Measurements from ENCODE around the gene GPR179.
A peak's percentile ranks its signal among the peaks of the same experiment; 100 is the strongest.

The GPR179 gene

DNA sequence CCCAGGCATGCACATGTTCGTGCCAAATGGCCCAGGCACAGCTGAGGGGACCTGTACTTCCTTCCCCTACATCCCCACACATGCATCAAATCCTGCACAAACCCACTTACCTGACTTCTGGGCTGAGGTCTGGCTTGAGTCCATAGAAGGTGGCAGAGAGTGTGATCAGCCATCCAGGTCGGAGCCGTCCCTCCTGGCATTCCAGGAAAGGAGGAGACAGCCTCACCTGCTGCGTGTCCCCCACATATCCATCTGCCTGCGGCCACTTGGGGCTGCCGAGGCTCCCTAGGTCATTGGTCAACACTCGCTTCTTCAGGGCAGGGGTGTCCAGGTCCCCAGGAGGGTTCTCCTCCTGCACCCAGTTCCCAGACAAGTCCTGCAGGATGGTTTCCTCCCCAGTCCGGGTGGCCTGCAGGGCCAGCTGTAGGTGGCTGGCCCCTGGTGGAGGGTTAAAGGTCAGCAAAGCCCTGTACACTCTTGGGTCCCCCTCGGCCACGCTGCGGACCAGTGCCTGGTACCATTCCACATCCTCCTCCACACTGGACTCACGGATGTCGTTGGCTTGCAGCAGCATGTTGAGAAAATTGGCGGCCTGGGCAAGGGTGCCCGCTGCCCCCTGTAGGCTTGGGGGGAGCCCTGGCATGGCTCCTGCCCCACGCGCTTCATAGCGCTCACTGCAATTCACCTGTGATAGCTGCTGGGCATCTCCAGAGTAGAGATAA lies 709 bp downstream of the GPR179 start:
- DNase-seq (ENCODE audit: low read depth in 4 of 4, low spot score in 1 of 4): no peak

DNA sequence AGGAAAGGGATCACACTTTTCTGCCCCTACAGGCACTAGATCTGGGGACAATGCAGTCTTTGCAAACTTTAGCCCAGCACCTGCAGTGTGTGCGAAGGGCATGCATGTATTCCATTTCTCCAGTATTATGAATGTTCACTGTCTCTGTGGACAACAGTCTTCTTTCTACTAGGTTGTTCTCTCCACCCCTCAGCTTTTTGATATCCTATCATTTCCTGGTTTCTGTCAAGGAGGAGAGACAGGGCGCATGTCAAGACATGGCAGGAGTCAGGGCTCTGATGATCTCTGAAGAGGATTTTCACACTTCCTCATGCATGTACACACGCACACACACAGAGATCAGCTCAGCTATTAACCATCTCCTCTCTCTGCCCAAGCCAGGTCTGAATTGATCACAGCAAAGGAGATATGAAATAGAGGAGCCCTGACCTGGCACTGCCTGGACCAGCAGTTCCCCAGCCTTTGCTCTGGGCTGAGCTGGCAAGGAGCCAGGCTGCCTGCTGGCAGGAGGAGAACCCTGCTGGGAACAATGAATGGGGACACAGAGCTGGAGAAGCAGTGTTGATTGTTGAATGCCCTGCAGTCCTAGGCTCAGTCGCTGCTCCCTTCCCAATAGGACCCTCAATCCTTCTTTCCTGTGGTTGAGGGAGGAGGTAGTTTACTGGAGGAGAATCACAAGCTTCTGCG lies 2.6 kb downstream of the GPR179 start:
- no peak for DNase-seq (ENCODE audit: low read depth in 4 of 4, low spot score in 1 of 4)

DNA sequence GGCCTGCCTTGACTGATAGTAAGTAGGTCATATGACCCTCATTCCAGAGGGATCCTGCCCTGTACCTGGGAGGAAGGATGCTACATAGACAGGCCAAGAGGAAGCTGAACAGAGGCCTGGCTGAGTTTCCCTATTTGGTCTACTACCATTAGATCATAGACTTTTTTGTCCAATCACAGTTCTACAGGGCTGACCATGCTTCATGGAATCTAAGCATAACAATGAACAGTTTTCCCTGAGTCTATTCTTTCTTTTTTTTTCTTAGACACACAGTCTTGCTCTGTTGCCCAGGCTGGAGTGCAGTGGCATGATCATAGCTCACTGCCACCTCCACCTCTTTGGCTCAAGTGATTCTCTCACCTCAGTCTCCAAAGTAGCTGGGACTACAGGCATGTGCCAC lies 3.9 kb downstream of the GPR179 start:
- no peak for DNase-seq (ENCODE audit: low read depth in 4 of 4, low spot score in 1 of 4)

DNA sequence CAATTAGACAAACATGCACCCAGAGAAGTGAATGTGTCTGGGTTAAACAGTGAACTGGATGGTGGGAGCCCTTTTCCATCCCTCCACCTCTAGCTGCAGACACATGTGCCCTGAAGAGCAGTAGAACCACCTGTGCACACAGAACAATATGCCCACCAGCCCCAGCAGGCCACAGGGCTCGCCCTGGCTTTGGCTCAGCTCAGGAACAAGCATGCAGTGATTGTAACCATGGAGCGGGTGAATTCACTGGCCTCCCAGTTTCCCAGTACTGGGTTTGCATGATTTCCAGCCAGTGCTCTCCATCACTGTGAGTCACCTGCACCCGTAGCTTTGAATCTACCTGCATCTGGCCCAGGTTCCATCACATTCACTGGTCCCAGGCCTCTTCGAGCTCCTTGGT lies 5.2 kb downstream of the GPR179 start:
- no peak for DNase-seq (ENCODE audit: low read depth in 4 of 4, low spot score in 1 of 4)

DNA sequence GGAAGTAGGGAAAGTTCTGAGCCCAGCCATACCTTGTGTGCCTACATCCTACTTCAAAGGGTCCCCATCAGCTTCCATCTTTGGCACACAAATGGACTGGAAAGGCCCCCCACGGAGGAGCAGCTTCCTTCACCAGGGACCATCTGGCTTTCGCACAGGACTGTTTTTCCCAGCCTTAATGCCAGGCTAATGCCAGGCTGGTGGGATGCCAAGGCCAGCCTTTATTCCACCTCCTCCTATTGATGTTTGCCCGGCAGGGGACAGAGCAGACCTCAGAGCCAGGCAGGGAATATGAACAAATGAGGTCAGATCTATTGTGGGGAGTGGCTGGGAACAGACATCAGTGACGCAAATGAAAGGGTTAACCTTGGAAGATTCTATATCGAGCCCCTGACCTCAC lies 5.7 kb downstream of the GPR179 start:
- no peak for DNase-seq (ENCODE audit: low read depth in 4 of 4, low spot score in 1 of 4)

DNA sequence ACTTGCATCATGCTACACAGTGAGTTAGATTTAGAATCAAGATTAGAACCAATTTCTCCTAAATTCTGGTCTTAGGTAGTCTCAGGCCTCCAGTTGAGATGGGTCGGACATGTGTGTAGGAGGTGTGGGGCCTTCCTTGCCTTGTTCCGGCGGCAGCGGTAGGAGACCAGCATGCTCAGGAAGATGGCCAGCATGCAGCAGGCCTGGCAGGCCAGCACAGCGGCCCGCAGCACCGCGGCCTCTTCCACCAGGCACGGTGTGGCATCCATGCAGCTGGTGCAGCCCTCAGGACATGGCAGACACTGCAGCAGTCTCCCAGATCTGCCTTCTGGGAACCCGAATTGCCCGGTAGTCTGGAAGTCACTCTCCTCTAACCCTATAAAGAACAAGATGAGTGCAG lies 6.9 kb downstream of the GPR179 start:
- DNase-seq (ENCODE audit: low read depth in 4 of 4, low spot score in 1 of 4): no peak

DNA sequence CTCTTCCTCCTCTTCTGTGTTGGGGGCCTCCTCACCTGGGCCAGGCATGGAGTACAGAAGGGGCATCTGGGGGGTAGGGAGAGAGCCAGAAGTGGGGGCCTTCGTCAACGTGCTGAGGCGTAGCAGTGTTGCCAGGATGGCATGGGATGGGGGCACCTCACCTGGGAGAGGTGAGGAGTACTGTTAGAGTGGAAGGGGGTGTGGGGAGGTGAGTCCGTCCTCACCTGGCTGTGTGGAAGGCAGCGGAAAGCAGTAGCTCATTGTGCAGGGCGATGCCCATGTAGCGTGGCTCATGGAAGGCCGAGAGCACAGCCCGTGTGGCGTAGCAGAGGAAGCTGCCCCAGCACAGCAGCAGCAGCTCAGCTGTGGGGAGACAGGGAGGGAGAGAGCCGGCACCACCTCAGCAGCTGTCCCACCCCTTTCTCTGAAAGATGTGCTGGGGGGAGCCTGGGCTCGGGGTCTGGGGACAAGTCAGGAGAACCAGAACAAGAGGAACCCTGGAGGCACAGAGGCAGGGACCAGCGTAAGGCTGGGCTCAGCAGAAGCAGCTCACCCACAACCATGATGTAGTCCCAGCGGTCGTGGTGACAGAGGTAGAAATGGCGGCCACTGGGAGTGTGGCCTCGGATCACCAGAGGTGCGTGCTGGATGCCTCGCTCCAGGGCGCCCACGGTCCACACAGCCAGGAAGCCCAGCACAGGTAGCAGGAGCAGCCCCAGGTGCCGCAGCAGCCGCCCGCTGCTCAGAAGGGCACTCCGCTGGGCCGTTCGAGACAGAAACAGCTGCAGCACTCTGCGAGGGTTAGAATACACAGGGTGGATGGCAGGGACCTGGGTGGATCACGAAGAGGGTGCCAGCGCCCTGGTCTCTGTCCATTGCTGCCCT lies 9.0 kb downstream of the GPR179 start:
- DNase-seq (ENCODE audit: low read depth in 4 of 4, low spot score in 1 of 4): no peak

DNA sequence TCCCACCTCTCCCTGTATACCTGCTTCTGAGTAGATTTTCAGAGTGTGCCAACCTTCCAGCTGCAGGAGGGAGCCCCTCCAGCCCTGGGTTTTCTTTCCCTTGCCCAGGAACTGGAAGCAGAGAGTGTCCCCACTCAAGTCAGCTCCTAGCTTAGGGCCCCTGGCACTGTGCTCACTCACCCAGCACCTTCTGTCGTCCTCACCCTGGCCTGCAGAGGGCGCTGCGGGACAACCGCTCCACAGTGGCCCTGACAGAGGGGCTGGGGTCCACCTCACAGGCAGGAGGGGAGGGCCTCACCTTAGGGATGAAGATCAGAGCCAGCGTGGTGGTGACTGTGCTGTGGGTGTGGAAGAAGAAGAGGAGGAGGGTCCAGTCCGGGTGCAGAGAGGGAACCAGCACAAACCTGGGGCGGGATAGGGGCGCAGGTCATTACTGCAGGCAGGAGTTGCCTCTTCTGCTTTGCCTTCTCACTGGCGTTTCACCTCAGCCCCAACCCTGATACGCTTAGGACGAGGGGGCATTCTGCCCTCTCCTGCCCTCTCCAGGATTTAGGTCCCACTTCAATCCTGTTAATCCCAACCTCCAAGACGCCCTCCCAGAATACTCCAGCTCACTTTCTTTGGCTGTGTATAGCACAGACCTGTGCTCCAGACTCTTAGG lies 10.0 kb downstream of the GPR179 start:
- peak in 1 of 4 experiments; percentile 9 for DNase-seq (ENCODE audit: low read depth in 4 of 4, low spot score in 1 of 4)

DNA sequence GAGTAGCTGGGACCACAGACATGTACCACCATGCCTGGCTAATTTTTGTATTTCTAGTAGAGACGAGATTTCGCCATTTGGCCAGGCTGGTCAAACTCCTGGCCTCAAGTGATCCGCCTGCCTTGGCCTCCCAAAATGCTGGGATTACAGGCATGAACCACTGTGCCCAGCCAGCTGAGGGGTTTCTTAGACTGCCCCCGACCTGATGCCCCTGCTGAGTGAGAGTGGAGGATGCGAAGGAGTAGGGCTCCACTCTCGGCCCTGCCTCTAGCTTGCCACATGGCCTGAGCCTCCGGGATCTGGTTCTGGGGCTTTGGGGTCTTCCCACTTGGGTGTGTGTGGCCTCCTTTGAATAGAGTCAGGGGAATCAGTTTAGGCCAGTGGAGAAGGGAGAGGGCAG lies 11.0 kb downstream of the GPR179 start:
- DNase-seq (ENCODE audit: low read depth in 4 of 4, low spot score in 1 of 4): no peak

DNA sequence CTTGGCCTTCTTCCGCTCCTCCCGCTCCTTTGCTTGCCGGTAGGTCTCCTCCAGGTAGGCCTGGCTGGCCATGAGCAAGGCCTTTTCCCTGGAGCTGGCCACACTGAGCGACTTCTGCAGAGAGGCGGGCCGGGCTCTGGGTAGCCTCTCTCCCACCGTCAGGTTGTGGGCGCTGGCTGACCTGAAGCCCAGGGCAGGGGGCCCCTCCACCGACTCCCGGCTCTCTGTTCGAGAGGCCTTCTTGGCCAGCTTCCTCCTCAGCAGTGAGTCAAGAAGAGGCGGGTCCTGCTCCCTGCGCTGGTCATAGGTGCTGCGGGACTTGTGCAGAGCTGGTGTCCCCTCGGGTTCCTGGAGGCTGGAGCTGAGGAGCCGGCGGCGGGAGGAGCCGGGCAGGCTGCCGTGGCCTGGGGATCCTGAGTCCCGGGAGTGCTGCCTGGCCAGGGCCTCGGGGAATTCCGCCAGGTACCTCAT lies 12.8 kb downstream of the GPR179 start:
- DNase-seq (ENCODE audit: low read depth in 4 of 4, low spot score in 1 of 4): no peak

DNA sequence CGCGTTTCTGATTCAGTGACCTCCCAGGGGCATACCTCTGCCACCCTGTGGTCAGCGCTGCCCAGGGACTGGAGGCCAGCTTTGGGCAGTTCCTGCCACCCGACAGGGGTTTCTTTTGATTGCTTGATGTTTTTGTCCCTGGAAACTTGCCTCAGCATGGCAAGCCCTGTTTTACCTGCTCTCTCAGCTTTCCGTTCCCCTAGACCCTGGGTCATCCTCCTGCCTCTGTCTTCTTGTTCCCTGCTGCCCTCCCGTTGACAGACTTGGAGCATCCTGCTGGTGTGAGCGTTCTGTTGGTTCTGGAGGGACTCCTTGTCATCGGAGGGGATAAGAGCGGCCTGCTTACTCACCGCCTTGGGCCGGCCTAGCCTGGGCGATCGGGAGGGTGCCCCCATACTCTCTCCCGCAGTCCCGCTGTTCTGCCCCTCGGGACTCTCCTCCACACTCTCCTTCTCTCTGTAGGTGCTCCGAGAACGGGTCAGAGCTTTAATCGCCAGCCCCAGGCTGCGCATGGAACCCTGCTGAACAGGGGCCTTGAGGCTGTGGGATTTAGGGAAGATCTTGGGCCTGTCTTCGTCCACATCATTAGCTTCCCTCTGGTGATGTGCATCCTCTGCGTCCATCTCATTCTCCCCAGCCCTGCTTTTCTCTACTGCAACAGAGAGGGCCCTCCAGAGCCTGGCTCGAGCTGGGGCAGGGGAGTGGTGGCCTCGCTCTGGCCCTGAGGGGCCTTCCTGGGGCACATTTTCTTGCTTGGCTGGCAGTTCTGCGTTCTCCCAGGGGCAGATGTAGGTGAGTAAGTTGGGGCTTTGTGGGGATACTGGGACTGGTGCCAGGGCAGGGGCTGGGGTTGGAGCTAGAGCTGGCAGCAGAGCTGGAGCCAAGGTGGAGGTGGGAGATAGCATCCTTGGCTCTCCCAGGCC lies 13.7 kb downstream of the GPR179 start:
- no peak for DNase-seq (ENCODE audit: low read depth in 4 of 4, low spot score in 1 of 4)

DNA sequence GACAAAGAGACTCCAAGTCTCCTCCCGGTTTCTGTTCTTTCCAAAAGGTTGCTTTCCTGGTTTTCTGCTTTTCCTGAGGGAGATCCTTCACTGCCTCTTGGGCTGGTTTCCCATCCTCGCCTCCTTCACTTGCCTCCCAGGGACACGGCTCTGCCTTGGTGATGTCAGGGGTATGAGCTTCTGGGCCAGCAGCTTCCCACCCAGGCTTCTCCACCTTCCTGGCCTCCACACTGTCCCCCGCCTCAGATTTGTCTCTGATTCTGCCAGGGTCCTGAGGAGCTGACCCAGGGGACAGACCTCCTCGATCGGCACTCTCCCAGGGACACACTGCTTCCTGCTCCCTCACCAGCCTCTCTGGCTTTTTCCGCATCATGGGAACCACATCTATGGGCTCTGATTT lies 14.5 kb downstream of the GPR179 start:
- DNase-seq (ENCODE audit: low read depth in 4 of 4, low spot score in 1 of 4): no peak

DNA sequence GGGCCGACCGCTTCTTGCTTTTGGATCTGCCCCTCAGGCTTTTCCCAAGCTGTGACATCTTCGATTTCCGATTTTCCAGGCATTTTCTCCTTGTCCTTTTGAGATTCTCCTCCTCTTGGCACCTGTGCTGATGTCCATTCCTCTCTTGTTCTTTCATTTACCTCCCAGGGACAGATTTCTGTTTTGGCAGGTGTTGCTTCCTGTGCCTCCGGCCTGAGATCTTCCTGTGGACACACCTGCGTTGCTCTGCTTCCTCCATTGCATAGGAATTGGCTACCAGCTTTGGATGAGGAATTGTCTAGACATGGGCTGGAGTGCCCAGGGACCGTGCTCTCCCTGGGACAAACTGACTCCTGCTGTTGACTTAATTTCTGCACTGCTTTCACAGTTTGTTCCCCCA lies 15.1 kb downstream of the GPR179 start:
- DNase-seq (ENCODE audit: low read depth in 4 of 4, low spot score in 1 of 4): no peak

DNA sequence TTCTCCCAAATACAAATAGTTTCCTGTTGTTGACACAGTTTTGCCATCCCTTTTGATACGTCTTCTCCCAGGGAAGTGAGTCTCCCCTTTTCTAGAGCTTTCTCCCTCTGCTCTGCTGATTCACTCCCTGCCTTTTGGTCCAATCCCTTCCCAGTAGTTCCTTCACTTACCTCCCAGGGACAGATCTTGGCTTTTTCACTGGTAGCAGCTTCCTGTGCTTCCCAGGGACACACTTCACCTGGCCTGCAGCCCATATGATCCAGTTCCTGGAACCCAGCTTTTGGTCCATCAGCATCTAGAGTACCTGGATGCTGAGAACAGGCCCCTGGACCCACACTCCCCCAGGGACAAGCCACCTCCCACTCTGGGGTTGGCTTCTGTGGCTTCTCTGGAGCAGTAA lies 15.8 kb downstream of the GPR179 start:
- DNase-seq (ENCODE audit: low read depth in 4 of 4, low spot score in 1 of 4): no peak

DNA sequence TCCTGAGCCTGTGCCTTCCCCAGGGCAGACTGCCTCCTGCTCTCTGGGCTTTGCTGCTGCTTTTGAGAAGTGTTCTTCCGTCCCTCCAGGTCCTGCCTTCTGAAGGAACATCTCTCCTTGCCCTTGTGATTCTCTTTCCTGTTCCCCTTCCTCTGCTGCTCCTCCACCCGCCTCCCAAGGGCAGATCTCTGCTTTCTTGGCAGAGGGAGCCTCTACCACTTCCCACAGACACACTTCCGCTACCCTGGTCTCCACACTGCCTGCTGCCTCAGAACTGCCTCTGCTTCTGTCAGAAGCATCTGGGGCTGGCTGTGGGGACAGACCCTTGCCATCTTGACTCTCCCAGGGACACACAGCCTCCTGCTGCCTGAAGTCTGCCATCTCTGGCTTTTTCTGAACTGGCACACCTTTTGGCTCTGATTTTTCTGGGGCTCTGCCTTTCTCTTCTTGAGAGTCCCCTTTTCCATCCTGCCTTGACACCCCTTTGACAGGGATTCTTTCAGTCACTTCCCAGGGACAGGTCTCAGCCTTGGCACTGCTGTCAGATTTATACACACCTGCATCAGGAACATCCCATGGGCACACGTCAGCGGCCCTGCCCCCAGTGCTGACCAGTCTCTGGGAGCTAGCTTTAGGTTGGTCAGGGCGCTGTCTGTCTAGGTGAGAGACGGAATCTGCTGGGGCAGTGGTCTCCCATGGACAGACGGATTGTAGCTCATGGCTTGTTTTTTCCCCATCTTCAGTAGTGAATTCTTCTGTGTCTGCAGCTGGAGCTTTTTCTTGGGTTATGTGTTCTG lies 16.6 kb downstream of the GPR179 start:
- DNase-seq (ENCODE audit: low read depth in 4 of 4, low spot score in 1 of 4): no peak

DNA sequence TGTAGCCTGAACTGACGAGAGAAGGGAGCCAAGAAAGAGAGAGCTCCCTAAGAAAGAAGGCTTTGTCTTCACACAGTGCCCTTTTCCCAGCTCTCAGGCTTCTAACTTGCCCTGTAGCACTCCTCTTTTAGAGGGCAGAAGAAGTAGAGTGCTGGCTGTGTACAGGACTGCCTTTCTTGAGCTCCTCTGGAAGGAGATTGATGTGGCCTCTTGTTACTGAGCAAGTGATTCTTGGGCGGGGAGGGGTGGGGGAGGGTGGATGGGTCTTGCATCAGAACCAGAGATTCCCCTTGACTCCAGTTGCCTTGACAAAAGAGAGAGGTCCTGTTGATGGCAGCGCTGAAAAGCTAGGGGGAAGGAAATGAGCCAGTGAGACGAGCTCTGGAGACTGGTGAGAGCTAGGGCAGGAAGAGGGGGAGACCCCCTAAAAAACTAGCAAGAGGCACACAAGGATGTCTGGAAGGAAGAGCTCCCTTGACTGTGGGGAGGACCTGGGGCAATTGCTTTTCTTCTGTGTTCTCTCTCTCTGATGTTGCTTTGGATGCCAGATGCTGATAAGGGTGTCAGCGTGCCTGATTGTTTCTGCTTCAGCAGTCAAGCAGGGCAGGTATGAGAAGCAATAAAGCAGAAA lies 18.4 kb downstream of the GPR179 start:
- DNase-seq (ENCODE audit: low read depth in 4 of 4, low spot score in 1 of 4): no peak

DNA sequence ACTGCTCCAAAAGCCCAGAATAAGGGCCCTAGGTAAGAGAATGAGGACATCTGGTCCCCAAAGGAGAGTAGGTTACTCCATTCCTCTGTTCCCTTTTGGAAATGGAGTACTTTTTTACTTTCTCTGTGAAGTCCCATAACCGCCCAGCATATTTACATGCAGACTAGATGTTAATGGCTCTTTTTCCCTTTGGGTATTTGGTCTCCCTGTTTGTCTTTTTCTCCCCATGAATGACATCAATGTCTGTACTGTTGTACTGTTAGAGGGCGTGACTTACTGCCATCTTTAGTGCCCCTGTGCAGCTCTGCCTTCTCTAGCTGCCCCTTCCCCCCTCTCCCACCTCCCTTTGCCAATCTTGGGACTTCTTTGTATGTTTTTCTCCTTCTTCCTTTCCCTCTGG lies 19.0 kb downstream of the GPR179 start:
- no peak for DNase-seq (ENCODE audit: low read depth in 4 of 4, low spot score in 1 of 4)

DNA sequence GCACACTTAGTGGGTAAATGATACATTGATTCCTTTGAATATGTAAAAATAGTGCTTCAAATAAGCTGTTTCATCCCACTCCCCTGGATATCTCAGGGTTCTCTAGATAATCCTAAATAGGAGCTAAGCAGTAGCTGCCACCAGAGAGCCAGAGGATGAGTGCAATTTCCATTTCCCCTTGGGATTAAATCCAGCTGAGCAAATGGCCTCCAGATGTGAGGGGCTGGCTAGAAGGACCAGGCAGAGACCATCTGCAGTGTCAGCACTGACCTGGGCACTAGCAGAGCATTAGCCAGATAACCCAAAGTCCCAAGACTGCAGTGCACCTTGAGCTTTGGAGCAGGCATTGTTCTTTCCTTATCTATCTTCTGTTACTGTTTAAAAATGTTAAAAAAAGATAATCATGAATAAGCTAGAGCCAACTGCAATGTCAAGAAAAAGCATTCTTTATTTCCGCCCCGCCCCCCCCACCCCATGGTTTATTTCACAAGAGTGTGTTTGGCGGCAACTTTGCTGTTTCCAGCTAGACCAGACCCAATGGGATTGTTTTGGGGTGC lies 19.5 kb downstream of the GPR179 start:
- no peak for DNase-seq (ENCODE audit: low read depth in 4 of 4, low spot score in 1 of 4)

DNA sequence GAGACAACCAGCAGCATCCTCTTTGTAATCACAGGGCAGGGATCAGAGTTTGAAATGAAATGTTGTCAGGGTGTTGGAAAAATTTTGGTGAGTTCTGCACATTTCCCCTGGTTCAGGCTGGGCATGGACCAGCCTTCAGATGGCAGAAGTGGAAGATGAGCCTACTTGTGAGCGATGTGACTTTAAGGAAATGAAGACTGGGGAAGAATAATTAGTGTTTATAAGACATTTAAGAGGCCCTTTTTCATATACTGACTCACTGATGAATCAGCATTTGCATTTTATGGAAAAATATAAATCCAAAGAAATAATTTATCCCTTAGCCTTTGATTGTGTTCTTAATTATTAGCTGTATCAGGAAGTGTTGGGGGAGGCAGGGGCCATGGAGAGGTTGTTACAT lies 20.9 kb downstream of the GPR179 start:
- DNase-seq (ENCODE audit: low read depth in 4 of 4, low spot score in 1 of 4): no peak
